HL-60 (cell line): Measurements from ENCODE around the gene LGALS9.

ENCODE experiments used
- DNase-seq, 2 experiments: peaks; one replicate each; pipeline ENCODE4 v3.0.0-alpha.2; 2010 to 2020; ENCODE audit warnings: low read depth in 1 of 2, low spot score in 1 of 2
- H3K27ac ChIP-seq: fragments of 250-450 bp; sonication (Bioruptor Pico); replicated peaks from 2 replicates; pipeline ENCODE4 v1.5.1; 2020; ENCODE audit warnings: mild to moderate bottlenecking, moderate library complexity
- H3K27me3 ChIP-seq: fragments of 250-450 bp; sonication (Bioruptor Pico); 2 replicates; pipeline ENCODE4 v1.5.1; 2021; ENCODE audit warnings: mild to moderate bottlenecking, moderate library complexity; ENCODE audit not compliant: insufficient read depth, poor library complexity, severe bottlenecking
- H3K4me3 ChIP-seq: replicated peaks from 2 replicates; pipeline ENCODE4 v1.5.1; 2011; ENCODE audit warnings: mild to moderate bottlenecking, control low read depth, low read length; ENCODE audit not compliant: insufficient read depth
- GABPA ChIP-seq: IDR thresholded peaks from 2 replicates; pipeline ENCODE4 v1.6.1; 2012; ENCODE audit warnings: low read depth
- POLR2AphosphoS5 ChIP-seq: IDR thresholded peaks from 2 replicates; pipeline ENCODE4 v1.6.1; 2012; ENCODE audit warnings: low read depth
- REST ChIP-seq: IDR thresholded peaks from 2 replicates; pipeline ENCODE4 v1.6.1; 2012; ENCODE audit warnings: low read depth; ENCODE audit not compliant: insufficient replicate concordance
- SPI1 ChIP-seq: IDR thresholded peaks from 2 replicates; pipeline ENCODE4 v1.6.1; 2012; ENCODE audit warnings: low read depth, mild to moderate bottlenecking, borderline replicate concordance
- TF ChIP-seq, protein P1 (sequence below): IDR thresholded peaks from one replicate; pipeline ENCODE4 v1.5.1; 2011; ENCODE audit warnings: low read length, control low read depth, inconsistent platforms; ENCODE audit not compliant: insufficient read depth

Gene LGALS9

DNA sequence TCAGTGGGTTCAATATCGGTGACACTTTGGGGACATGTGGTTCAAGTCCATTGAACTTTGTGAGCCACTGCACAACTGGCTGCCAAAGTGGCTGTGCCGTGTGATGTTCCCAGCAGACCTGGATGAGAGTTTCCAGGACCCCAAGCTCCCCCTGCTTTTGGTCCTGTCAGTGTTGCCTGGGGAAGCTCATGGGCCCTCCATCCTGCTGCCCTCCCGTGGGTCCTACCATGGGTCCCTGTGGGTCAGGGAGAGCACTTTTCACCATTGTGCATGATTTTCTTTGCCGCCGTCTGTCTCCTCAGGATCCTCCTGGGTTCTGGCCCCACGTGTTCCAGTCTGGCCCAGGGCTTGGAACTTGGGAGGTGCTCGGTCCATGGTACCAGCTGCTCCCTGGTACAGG lies 38.1 kb downstream of the LGALS9 start:
- Histone ChIP-seq H3K4me3 (no peak overlapping the region), H3K27ac (no peak overlapping the region), H3K27me3 (no peaks in the 10 kb centered on the region)
- no peak for DNase-seq
- TF ChIP-seq SPI1 (no peak), GABPA (no peak), REST (no peak), POLR2AphosphoS5 (no peak)
- TF ChIP-seq, protein P1, sequence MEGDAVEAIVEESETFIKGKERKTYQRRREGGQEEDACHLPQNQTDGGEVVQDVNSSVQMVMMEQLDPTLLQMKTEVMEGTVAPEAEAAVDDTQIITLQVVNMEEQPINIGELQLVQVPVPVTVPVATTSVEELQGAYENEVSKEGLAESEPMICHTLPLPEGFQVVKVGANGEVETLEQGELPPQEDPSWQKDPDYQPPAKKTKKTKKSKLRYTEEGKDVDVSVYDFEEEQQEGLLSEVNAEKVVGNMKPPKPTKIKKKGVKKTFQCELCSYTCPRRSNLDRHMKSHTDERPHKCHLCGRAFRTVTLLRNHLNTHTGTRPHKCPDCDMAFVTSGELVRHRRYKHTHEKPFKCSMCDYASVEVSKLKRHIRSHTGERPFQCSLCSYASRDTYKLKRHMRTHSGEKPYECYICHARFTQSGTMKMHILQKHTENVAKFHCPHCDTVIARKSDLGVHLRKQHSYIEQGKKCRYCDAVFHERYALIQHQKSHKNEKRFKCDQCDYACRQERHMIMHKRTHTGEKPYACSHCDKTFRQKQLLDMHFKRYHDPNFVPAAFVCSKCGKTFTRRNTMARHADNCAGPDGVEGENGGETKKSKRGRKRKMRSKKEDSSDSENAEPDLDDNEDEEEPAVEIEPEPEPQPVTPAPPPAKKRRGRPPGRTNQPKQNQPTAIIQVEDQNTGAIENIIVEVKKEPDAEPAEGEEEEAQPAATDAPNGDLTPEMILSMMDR = no peak

DNA sequence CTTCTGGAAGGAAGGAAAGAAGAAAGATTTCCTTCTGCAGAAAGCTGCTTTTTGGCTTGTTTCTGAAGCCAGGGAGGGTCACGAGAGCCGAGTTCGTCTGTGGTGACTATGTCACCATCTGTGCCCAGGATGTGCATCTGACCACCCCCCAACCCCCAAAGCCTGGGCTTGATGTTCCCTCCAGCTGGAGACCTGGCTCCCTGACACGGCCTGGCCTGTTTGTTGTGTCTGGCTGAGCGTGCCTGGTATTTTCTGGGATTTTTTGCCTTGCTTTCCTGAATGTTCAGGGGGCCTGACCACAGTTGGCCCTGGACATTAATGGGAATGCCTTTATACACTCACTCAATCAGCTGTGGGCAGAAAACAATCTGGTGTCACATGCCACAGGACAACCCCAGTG lies 38.9 kb downstream of the LGALS9 start:
- no peak for DNase-seq
- H3K27me3 ChIP-seq = no peaks in the 10 kb centered on the region
- TF ChIP-seq REST (no peak), SPI1 (no peak), GABPA (no peak), POLR2AphosphoS5 (no peak)
- TF ChIP-seq, protein P1 = no peak
- no peak overlapping the region for H3K4me3 ChIP-seq
- no peak overlapping the region for H3K27ac ChIP-seq

DNA sequence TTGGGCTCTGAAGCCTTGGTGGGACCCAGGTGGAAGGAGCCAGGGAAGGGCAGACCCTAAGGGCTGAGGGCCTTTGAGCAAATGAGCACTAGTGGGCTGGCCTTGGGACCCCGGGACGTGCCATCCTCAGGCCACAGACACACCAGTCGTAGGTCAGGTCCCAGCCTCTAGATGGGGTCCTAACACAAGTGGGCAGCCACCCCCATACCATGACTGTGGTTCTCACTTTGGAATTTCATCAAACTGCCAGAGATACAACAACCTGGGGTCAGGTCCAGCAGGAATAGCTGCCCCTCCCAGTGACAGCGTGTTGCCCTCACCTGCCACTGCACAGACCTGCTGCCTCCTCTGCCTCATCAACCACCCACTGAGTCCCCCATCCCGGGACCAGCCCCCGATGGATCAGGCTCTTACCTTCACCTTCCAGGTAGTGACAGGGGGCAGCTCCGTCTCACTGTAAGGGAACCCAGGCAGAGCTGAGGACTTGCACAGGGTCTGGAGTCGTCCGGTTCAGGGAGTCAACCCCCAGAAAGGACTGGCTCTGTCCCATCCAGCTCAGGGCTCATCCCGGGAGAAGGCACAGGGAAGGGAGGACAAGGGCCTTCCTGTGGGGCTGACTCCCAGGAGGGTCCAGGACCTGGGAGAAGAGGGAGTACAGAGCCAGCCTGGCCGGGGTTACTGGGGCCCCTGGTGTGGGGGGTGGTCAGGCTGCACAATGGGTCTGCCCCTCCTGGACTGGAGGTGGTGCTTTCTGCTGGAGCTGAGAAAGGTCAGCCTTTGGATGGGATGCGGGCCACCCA lies 40.0 kb downstream of the LGALS9 start:
- Histone ChIP-seq H3K4me3 (no peak overlapping the region), H3K27me3 (no peaks in the 10 kb centered on the region), H3K27ac (no peak overlapping the region)
- TF ChIP-seq SPI1 (no peak), POLR2AphosphoS5 (no peak), REST (no peak), GABPA (no peak)
- TF ChIP-seq, protein P1 = no peak
- DNase-seq = no peak
